Lower leg skin (tissue), 3 donors: ENCODE measurements around the gene GSTP1.

Source experiments
- CTCF ChIP-seq, 3 donors: fragments of 450-650 bp; IDR thresholded peaks; one replicate each; pipeline ENCODE4 v1.5.1; 2016; ENCODE audit warnings: antibody characterized with exemption in 3 of 3, mild to moderate bottlenecking in 3 of 3, moderate library complexity in 2 of 3
- POLR2A ChIP-seq, 2 donors: fragments of 450-650 bp; IDR thresholded peaks; one replicate each; pipeline ENCODE4 v1.6.1; 2016 to 2017; ENCODE audit warnings: antibody characterized with exemption in 2 of 2, mild to moderate bottlenecking in 1 of 2, moderate library complexity in 1 of 2

GRCh38 chr11:67572747-67573419 lies 10.7 kb upstream of the GSTP1 start:
- TF ChIP-seq POLR2A (IDR thresholded peaks at IDR 0.05) = no peak
- peak in 1 of 3 donors; percentile 21 for TF ChIP-seq CTCF (IDR thresholded peaks at IDR 0.05)
